Activated naive CD8-positive, alpha-beta T cell treated with anti-CD3 and anti-CD28 coated beads for 36 hours (primary cell): ENCODE data around the gene KLRC3. TPM values are rescaled to one million over a fixed set of nuclear protein-coding genes. Genes with fewer than 3 reads are reported as not detected.
"Not testable (repeated sequence)": the region's sequence is repeated elsewhere in the genome, so short reads cannot be mapped to it uniquely, and the experiment has no call there.

ENCODE experiments used
- DNase-seq: peaks from one replicate; pipeline ENCODE4 v3.0.0; 2021
- H3K27ac Mint-ChIP-seq: one replicate; pipeline ENCODE4 v1.8.0; 2022; ENCODE audit warnings: mild to moderate bottlenecking, moderate library complexity, mixed read lengths
- H3K27me3 Mint-ChIP-seq: one replicate; pipeline ENCODE4 v1.8.0; 2022; ENCODE audit warnings: mild to moderate bottlenecking, mixed read lengths
- H3K36me3 Mint-ChIP-seq: one replicate; pipeline ENCODE4 v1.8.0; 2021; ENCODE audit warnings: mild to moderate bottlenecking, mixed read lengths
- H3K4me1 Mint-ChIP-seq: one replicate; pipeline ENCODE4 v1.8.0; 2021; ENCODE audit warnings: mixed read lengths
- H3K4me3 Mint-ChIP-seq: one replicate; pipeline ENCODE4 v1.8.0; 2022; ENCODE audit warnings: mild to moderate bottlenecking, moderate library complexity, mixed read lengths
- H3K9me3 Mint-ChIP-seq: one replicate; pipeline ENCODE4 v1.8.0; 2022; ENCODE audit warnings: mixed read lengths
- total RNA-seq, 2 experiments: library from RNA; stranded (reverse); gene quantifications; one replicate each; pipeline ENCODE4 v1.2.3, GENCODE V29; 2021

KLRC3 gene
- total RNA-seq, 2 experiments from 2014 or later, result 0.64 to 1.1 TPM

GRCh38 chr12:10368206-10369171, 51.9 kb downstream of the KLRC3 start:
- DNase-seq, result no peak
- Mint-ChIP-seq H3K36me3 (peaks cover 60% of the 10 kb centered on the region), H3K27me3 (no peaks in the 10 kb centered on the region), H3K9me3 (peaks cover 9% of the 10 kb centered on the region), H3K4me1 (peaks cover 57% of the 10 kb centered on the region), H3K27ac (no peak overlapping the region), H3K4me3 (peak overlapping the region; percentile 64)

- H3K27ac Mint-ChIP-seq, H3K9me3 Mint-ChIP-seq, H3K27me3 Mint-ChIP-seq, DNase-seq: not testable (repeated sequence)
- peaks cover 52% of the 10 kb centered on the region for H3K4me1 Mint-ChIP-seq
- H3K36me3 Mint-ChIP-seq, result peaks cover 57% of the 10 kb centered on the region
- H3K4me3 Mint-ChIP-seq, result peak overlapping the region; percentile 64
These were observed 52.7 kb downstream of the KLRC3 start for GRCh38 chr12:10367714-10368113.

- Mint-ChIP-seq H3K4me3 (peak overlapping the region; percentile 27), H3K27me3 (no peaks in the 10 kb centered on the region), H3K36me3 (peaks cover 58% of the 10 kb centered on the region), H3K4me1 (peaks cover 45% of the 10 kb centered on the region), H3K9me3 (peaks cover 9% of the 10 kb centered on the region), H3K27ac (no peak overlapping the region)
- DNase-seq, result no peak
These were observed 53.5 kb downstream of the KLRC3 start for GRCh38 chr12:10366875-10367274.

- H3K27ac Mint-ChIP-seq, result no peak overlapping the region
- no peak for DNase-seq
- H3K36me3 Mint-ChIP-seq, result peaks cover 54% of the 10 kb centered on the region
- peaks cover 14% of the 10 kb centered on the region for H3K9me3 Mint-ChIP-seq
- no peaks in the 10 kb centered on the region for H3K27me3 Mint-ChIP-seq
- no peak overlapping the region for H3K4me3 Mint-ChIP-seq
- peaks cover 42% of the 10 kb centered on the region for H3K4me1 Mint-ChIP-seq
These were observed 54.5 kb downstream of the KLRC3 start for GRCh38 chr12:10365696-10366405.

- H3K27ac Mint-ChIP-seq, result no peak overlapping the region
- H3K36me3 Mint-ChIP-seq, result peaks cover 54% of the 10 kb centered on the region
- peaks cover 42% of the 10 kb centered on the region for H3K4me1 Mint-ChIP-seq
- H3K4me3 Mint-ChIP-seq, result no peak overlapping the region
- DNase-seq, result peak; percentile 70
- H3K27me3 Mint-ChIP-seq, result no peaks in the 10 kb centered on the region
- H3K9me3 Mint-ChIP-seq, result peaks cover 16% of the 10 kb centered on the region
These were observed 55.4 kb downstream of the KLRC3 start for GRCh38 chr12:10364815-10365622.

- DNase-seq, result peak; percentile 63
- no peak overlapping the region for H3K27ac Mint-ChIP-seq
- H3K36me3 Mint-ChIP-seq, result peaks cover 56% of the 10 kb centered on the region
- no peak overlapping the region for H3K4me3 Mint-ChIP-seq
- no peaks in the 10 kb centered on the region for H3K27me3 Mint-ChIP-seq
- H3K9me3 Mint-ChIP-seq, result peaks cover 16% of the 10 kb centered on the region
- H3K4me1 Mint-ChIP-seq, result peaks cover 43% of the 10 kb centered on the region
These were observed 56.2 kb downstream of the KLRC3 start for GRCh38 chr12:10363914-10364814.

GRCh38 chr12:10363658-10363913, 56.8 kb downstream of the KLRC3 start:
- no peak for DNase-seq
- Mint-ChIP-seq H3K4me3 (no peak overlapping the region), H3K9me3 (peaks cover 16% of the 10 kb centered on the region), H3K36me3 (peaks cover 59% of the 10 kb centered on the region), H3K27ac (no peak overlapping the region), H3K27me3 (no peaks in the 10 kb centered on the region), H3K4me1 (peaks cover 45% of the 10 kb centered on the region)

GRCh38 chr12:10362828-10363657, 57.4 kb downstream of the KLRC3 start:
- Mint-ChIP-seq H3K9me3 (peaks cover 12% of the 10 kb centered on the region), H3K27ac (no peak overlapping the region), H3K36me3 (peaks cover 59% of the 10 kb centered on the region), H3K4me1 (peaks cover 40% of the 10 kb centered on the region), H3K27me3 (no peaks in the 10 kb centered on the region), H3K4me3 (no peak overlapping the region)
- DNase-seq, result no peak

- peaks cover 12% of the 10 kb centered on the region for H3K9me3 Mint-ChIP-seq
- peaks cover 34% of the 10 kb centered on the region for H3K4me1 Mint-ChIP-seq
- no peaks in the 10 kb centered on the region for H3K27me3 Mint-ChIP-seq
- H3K36me3 Mint-ChIP-seq, result peaks cover 59% of the 10 kb centered on the region
- no peak overlapping the region for H3K27ac Mint-ChIP-seq
- no peak for DNase-seq
- H3K4me3 Mint-ChIP-seq, result no peak overlapping the region
These were observed 58.1 kb downstream of the KLRC3 start for GRCh38 chr12:10362325-10362724.

Other genes starting within 250 kb of the KLRC3 start
- not detected for gene OLR1, start 248.5 kb downstream of the KLRC3 start, total RNA-seq
- not detected for gene TMEM52B, start 241.6 kb downstream of the KLRC3 start, total RNA-seq
- gene GABARAPL1, start 207.7 kb downstream of the KLRC3 start, total RNA-seq, result 1 to 10 TPM; 6.0 to 7.2 TPM
- 1 to 10 TPM; 2.0 to 2.6 TPM for gene KLRD1, start 112.7 kb downstream of the KLRC3 start, total RNA-seq
- gene KLRK1, start 30.6 kb downstream of the KLRC3 start, total RNA-seq, result 100 to 1,000 TPM; 112 to 114 TPM
- gene KLRC4, start 10.8 kb downstream of the KLRC3 start, total RNA-seq, result 1 to 10 TPM; 2.4 TPM
- gene KLRC2, start 15.4 kb upstream of the KLRC3 start, total RNA-seq, result under 1 TPM in 1 of 2 experiments, not detected in 1; 0.82 TPM
- gene KLRC1, start 32.8 kb upstream of the KLRC3 start, total RNA-seq, result under 1 TPM; 0.52 to 0.60 TPM
- 1 to 10 TPM; 2.4 to 2.6 TPM for gene EIF2S3B, start 85.3 kb upstream of the KLRC3 start, total RNA-seq
- gene MAGOHB, start 193.0 kb upstream of the KLRC3 start, total RNA-seq, result 100 to 1,000 TPM; 121 to 125 TPM